GM19035 (cell line): Measurements from ENCODE around the gene AGBL1.
"Not testable (repeated sequence)": the region's sequence is repeated elsewhere in the genome, so short reads cannot be mapped to it uniquely, and the experiment has no call there.

Experiments used
- ATAC-seq: cut with Tn5 transposase; IDR thresholded peaks from one replicate; pipeline ENCODE4 v1.9.1; 2021; ENCODE audit not compliant: unreplicated experiment

Gene AGBL1

DNA sequence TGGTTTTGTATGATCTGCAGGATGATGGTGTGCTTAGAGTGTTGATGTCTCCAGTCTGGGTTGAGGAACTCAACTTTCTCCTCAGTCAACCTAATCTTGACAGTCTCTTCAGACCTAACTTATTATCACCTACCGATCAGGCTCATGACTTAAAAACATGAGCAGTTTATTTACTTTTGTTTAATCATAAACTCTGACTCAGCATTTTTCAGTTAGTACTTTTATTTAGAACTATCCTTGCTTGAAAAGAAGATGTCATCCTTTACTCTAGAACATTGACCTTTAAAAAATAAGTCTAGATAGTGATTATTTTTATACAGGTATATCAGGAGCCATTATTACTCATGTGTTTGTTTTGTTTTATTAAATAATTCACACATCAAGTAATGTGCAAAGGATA is 414.8 kb downstream of the AGBL1 start:
- ATAC-seq, result no peak

- ATAC-seq, result no peak
Observed at GRCh38 chr15:86502301-86502700, 422.6 kb downstream of the AGBL1 start.

GRCh38 chr15:86505951-86506350 is 426.3 kb downstream of the AGBL1 start:
- no peak for ATAC-seq

DNA sequence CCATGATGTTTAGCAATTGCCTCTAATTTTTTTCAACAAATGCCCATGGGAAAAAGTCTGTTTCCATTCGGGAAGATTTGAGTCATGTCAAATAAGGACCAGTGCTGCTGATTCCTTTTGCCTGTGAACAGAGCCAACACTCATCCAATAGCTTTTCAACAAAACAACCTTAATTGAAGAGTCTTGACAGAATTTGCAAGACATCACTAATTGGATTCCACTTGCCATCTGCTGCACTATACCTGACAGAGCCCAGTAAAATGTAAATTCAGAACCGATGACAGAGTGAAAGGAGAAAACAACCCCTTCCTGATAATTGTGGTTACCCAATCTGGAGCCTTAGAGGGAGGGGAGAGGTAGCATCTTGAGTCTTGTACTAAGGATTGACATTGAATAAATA is 426.7 kb downstream of the AGBL1 start:
- no peak for ATAC-seq

DNA sequence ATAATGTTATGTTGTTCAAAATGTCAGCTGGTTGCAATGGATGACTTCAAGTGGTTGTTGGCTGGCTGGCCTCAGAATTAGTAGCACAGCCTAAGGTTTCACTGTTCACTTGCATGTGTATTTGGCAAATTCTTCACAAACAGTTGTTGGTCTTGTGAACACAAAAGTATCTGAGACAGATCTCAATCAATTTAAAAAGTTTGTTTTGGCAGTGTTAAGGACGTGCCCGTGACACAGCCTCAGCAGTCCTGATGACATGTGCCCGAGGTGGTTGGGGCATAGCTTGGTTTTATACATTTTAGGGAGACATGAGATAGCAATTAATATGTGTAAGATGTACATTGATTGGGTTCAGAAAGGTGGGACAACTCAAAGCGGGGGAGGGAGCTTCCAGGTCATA is 436.0 kb downstream of the AGBL1 start:
- ATAC-seq, result no peak

DNA sequence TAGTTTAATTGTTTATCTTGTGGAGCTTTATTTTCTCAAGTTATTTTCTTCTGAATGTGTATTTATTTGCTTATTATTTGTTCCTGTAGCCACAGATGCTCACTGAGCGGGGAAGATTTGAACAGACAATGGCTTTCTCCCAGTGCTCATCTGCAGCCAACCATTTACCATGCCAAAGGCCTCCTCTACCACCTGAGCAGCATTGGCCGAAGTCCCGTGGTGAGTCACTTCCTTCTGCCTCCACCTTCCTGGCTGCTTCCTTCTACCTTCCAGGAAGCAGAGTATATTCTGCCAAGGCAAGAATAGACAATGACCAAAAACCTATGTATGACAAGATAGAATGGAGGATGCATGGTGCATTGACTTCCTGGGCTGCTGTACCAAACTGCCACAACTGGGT is 443.1 kb downstream of the AGBL1 start:
- ATAC-seq, result no peak

DNA sequence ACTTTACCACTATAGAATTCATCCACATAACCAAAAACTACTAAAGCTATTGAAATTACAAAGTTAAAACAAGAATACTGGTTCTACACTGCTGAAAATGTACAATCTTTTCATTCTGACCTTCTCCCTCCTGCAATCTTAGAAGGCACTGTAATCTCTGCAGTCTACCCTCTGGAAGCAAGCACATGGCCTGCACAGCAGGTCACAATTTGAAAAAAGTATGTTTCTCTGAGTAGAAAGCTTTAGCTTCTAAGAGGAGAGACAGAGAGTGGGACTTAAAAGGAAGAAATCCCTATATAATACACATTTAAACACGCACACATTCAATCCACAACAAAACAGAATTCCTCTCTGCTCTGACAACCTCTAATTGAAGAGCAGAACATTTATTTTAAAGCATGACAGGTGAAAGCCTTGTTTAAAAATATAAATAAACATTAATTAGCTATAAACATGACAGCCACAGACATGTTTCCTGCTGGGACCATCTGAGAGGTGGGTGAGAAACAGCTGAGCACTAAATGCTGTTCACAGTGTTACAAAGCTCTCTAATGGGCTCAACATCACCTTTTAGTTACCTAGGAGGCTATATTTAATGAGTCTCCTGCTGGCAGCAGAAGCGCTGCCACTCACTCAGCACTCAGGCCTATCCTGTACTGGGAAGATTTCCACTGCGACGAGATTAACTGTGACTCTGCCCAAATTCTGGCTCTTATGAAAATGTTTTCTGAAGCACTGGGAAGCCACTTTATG is 447.4 kb downstream of the AGBL1 start:
- no peak for ATAC-seq

DNA sequence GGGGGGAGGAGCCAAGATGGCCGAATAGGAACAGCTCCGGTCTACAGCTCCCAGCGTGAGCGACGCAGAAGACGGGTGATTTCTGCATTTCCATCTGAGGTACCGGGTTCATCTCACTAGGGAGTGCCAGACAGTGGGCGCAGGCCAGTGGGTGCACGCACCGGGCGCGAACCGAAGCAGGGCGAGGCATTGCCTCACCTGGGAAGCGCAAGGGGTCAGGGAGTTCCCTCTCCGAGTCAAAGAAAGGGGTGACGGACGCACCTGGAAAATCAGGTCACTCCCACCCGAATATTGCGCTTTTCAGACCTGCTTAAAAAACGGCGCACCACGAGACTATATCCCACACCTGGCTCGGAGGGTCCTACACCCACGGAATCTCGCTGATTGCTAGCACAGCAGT is 448.4 kb downstream of the AGBL1 start:
- ATAC-seq, result not testable (repeated sequence)

DNA sequence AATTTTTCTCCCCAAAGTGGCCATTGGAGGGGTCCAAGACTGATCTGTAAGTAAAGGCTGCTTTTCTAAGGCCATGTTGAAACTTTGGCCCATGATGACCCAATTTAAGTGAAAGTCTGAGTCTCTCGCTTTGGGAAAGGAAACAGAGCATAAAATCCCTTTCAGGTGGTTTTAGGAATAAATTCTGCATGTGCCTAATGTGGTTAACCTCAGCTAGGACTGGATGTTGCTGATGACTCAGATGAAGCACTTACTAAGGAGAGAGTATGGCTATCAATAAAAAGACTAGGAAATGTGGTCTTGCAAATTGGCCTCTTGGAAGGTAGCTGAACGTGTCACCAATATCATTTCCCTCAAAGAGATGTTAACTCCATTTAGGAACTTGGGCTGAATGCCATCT is 458.5 kb downstream of the AGBL1 start:
- no peak for ATAC-seq

DNA sequence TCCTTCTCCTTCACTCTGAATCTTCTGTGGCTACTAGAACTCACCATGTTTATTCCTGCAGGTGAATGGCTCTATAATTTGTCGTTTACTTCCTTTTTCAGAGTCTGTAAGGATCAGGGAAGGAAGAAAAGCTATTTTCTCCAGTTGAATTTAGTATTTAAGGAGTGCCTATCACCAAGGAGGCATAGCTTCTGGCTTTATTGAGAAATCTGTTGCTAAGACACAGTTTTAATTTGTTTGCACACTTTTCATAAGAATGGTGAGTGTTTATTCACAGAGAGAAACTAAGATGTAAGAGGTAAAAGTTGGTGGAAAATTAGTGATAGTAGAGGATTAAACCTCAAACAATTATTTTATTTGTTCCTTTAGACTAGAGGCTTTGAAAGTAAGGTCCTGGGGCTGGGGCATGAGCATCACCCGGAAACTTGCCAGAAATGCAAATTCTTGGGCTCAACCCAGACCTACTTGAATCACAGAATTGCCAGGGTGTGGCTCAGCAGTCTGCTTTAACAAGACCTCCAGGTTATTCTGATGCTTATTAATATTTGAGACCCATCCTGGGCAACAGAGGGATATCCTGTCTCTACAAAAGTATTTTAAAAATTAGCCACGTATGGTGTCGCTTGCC is 461.3 kb downstream of the AGBL1 start:
- ATAC-seq, result no peak

DNA sequence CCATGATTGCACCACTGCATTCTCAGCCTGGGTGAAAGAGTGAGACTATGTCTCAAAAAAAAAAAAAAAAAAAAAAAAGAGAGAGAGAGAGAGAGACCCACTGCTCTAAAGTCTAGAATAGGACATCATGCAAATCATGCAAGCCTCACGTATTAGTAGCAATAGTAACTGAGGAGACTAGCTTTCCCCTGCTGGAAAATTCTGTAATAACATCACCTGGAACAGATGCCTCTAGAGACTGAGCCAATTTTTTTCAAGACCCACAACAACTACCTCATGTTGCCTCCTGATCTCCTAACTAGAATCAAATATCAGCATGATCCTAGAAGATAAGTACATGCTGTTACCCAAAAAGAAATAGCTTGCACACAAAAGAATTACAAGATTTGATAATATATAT is 461.9 kb downstream of the AGBL1 start:
- no peak for ATAC-seq

GRCh38 chr15:86550075-86550474 is 470.4 kb downstream of the AGBL1 start:
- ATAC-seq, result no peak

GRCh38 chr15:86553108-86553507 is 473.4 kb downstream of the AGBL1 start:
- no peak for ATAC-seq

DNA sequence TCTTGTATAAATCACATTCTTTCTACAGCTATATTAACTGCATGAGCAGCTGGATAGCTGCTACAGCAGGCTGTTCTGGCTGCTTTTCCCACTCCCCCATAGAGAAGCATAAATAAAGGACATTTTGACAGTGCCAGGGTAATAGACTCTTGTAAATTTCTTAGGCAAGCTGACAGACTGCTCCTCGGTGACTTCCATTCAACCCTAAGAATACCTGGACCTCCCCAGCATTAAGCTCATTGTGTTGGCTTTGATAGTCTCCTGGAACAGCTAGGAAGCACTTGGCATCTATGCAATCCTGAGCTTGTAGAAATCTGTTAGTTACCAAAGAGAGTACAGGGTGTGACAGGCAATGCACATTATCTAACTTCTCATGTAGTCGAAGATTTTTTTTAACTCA is 475.4 kb downstream of the AGBL1 start:
- no peak for ATAC-seq

DNA sequence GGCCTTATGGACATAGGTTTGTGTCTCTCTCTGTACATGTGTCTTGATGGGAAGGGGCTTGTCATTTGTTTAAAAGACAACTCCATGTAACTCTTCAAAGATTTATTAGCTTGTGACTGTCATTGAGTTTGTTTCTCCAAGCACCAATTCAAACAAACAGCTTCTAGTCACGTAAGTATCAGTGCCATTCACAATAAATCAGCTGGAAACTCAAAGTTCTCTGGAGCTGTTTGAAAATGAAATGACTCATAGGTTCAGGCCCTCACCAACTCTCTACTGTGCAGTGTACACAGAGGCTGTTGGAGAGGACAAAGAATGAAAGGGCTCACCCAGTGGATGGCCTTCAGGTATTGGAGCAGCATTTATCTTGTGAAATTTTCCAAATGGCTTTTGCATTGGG is 476.3 kb downstream of the AGBL1 start:
- no peak for ATAC-seq

- no peak for ATAC-seq
Observed at GRCh38 chr15:86556396-86557017, 476.8 kb downstream of the AGBL1 start.

DNA sequence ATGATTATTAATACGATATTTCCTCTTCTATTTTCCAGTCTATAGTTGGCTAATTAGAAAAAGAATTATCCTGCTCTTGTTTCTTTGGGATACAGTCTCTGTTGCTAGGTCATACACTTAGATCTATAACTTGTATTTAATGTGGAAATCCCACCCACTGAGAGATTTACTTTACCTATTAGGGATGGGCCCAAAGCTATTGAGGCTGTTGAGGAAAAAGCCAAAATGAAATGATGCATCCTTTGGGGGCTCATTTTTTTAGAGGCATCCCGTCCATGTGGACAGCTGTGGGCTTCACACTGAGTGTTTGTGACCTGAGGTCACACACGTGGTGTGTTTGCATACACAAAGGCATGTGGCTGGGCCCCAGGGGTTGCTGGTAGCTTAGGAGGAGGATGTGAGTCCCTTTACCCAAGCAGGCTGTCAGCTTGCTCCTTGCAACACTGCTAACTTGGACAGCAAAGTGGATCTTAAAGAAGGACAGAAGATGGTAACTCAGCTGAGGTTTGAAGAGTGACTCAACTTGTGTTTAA is 477.4 kb downstream of the AGBL1 start:
- ATAC-seq, result no peak

GRCh38 chr15:86558252-86558651 is 478.6 kb downstream of the AGBL1 start:
- no peak for ATAC-seq

GRCh38 chr15:86558686-86559085 is 479.0 kb downstream of the AGBL1 start:
- ATAC-seq, result no peak

- no peak for ATAC-seq
Observed at GRCh38 chr15:86568378-86568777, 488.7 kb downstream of the AGBL1 start.

GRCh38 chr15:86570738-86571137 is 491.1 kb downstream of the AGBL1 start:
- ATAC-seq, result no peak

DNA sequence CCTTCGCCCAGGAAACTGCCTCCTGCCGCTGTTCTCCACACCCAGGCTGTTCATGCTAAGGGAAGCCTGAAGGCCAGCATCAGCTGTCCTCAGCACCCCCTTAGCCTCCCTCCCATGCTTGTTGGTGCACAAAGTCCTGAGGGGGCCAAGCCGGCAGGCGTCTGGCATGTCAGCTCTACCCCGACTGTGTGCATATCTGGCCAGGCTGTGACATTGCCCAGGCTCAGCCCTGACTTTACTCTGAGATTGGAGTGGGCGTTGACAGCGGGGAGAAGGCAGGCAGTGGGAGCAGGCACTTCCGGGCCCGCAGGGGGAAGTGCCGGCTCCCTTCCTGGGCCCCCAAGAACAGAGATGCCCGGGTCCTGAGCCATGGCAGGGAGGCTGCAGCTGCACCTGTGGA is 492.2 kb downstream of the AGBL1 start:
- ATAC-seq, result no peak
